ENCODE data around the gene C2orf78.

C2orf78 gene

DNA sequence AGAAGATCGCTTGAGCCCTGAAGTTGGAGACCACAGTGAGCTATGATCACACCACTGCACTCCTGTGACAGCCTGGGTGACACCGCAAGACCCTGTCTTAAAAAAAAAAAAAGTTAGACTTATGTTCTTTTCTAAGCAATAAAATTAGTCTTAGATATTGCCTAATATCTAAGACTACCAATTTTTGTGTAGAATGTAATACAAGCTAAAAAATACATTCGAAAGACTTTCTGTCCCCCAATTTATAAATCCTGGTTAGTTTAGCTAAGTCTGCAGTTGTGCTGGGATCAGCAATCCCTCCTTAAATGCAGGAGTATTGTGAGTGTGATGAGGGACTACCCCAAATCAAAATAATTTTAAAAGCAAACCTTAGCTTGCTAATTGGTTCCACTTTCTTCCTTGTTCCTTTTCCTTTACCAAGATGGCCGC, 44.4 kb downstream of the C2orf78 start:
- H3K27me3 ChIP-seq (ENCODE audit: insufficient read depth, poor library complexity, severe bottlenecking) = no peaks in the 10 kb centered on the region
- DNase-seq (ENCODE audit: low spot score) = no peak
- ATAC-seq (ENCODE audit: low read depth) = no peak
- H3K27ac ChIP-seq (ENCODE audit: poor library complexity, severe bottlenecking) = peak overlapping the region; percentile 93
- peaks cover 23% of the 10 kb centered on the region for H3K36me3 ChIP-seq (ENCODE audit: low read depth)
- H3K9me3 ChIP-seq (ENCODE audit: severe bottlenecking) = no peaks in the 10 kb centered on the region
- H3K4me1 ChIP-seq (ENCODE audit: insufficient read depth, poor library complexity, severe bottlenecking) = peaks cover 29% of the 10 kb centered on the region
- peak overlapping the region; percentile 97 for H3K4me3 ChIP-seq (ENCODE audit: severe bottlenecking)
- TF ChIP-seq, protein P1, sequence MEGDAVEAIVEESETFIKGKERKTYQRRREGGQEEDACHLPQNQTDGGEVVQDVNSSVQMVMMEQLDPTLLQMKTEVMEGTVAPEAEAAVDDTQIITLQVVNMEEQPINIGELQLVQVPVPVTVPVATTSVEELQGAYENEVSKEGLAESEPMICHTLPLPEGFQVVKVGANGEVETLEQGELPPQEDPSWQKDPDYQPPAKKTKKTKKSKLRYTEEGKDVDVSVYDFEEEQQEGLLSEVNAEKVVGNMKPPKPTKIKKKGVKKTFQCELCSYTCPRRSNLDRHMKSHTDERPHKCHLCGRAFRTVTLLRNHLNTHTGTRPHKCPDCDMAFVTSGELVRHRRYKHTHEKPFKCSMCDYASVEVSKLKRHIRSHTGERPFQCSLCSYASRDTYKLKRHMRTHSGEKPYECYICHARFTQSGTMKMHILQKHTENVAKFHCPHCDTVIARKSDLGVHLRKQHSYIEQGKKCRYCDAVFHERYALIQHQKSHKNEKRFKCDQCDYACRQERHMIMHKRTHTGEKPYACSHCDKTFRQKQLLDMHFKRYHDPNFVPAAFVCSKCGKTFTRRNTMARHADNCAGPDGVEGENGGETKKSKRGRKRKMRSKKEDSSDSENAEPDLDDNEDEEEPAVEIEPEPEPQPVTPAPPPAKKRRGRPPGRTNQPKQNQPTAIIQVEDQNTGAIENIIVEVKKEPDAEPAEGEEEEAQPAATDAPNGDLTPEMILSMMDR (IDR thresholded peaks at IDR 0.05; ENCODE audit: poor library complexity, severe bottlenecking) = no peak

DNA sequence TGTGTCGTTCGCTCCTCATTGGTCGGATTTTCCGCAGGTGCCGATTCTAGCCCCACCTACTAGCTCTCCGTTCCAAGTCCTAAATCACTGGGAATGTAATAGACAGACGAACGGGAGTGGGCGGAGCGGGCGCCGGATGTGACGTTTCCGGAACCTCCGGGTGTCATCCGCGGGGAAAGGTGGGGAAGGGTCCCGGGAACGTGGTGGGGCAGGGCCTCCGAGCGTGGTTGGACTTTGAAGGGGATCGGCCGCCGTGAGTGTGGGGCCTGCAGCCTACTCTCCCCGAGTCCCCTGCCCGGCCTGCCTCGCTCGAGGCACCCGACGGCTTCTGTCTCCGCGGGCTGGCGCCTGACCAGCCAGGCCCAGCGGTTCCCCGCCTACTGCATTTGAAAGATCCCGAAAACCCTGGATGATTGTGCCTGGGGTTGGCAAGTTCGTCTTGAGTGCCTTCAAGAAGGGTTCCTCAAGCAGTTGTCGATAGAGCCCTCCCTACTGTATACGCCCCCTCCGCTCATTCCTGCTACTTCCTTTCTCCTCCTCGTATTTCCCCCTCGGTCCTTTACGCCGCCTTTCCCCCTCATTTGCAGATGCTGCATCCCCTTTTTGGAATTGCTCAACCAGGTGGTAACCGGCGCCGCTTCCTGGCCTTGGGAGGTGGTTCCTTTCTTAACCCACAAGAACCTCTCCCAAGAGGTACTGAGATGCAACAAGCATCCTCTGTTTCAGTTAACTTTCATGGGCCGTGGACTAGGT, 45.0 kb downstream of the C2orf78 start, which contains the start of gene STAMBP:
Gene STAMBP, plus strand, starts transcription at position 144 of the 753 bp plus-strand sequence. CDS start 1,896 bp downstream, outside the sequence.
- Histone ChIP-seq H3K27me3 (ENCODE audit: insufficient read depth, poor library complexity, severe bottlenecking) (no peaks in the 10 kb centered on the region), H3K4me1 (ENCODE audit: insufficient read depth, poor library complexity, severe bottlenecking) (peaks cover 29% of the 10 kb centered on the region), H3K9me3 (ENCODE audit: severe bottlenecking) (no peaks in the 10 kb centered on the region), H3K4me3 (ENCODE audit: severe bottlenecking) (peak within 1 kb of the TSS; percentile 97), H3K36me3 (ENCODE audit: low read depth) (peaks cover 27% of the 10 kb centered on the region), H3K27ac (ENCODE audit: poor library complexity, severe bottlenecking) (peak within 1 kb of the TSS; percentile 93)
- peak; percentile 68 for ATAC-seq (ENCODE audit: low read depth)
- TF ChIP-seq, protein P1 (IDR thresholded peaks at IDR 0.05; ENCODE audit: poor library complexity, severe bottlenecking) = no peak
- DNase-seq (ENCODE audit: low spot score) = peak; percentile 91

DNA sequence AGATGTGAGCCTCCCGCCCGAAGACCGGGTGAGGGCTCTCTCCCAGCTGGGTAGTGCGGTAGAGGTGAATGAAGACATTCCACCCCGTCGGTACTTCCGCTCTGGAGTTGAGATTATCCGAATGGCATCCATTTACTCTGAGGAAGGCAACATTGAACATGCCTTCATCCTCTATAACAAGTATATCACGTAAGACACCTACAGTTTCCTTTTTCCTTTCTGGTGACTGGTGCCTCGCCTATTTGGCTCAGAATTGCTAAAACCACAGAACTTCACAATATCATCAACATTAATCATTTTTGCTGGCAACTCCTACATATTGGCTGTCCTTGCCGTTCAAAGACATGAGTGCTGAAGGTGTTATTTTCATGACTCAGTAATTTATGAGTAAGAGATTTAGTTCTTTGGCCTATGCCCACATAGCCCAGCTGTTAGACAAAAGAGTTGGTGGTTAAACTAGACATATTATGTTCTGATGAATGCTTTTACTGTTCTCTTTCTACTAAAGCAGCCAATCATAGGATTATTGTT, 47.0 kb downstream of the C2orf78 start:
- Histone ChIP-seq H3K27ac (ENCODE audit: poor library complexity, severe bottlenecking) (peak overlapping the region; percentile 93), H3K36me3 (ENCODE audit: low read depth) (peaks cover 40% of the 10 kb centered on the region), H3K9me3 (ENCODE audit: severe bottlenecking) (no peaks in the 10 kb centered on the region), H3K4me3 (ENCODE audit: severe bottlenecking) (no peak overlapping the region), H3K27me3 (ENCODE audit: insufficient read depth, poor library complexity, severe bottlenecking) (no peaks in the 10 kb centered on the region), H3K4me1 (ENCODE audit: insufficient read depth, poor library complexity, severe bottlenecking) (peaks cover 29% of the 10 kb centered on the region)
- TF ChIP-seq, protein P1 (IDR thresholded peaks at IDR 0.05; ENCODE audit: poor library complexity, severe bottlenecking) = no peak
- DNase-seq (ENCODE audit: low spot score) (no peak), ATAC-seq (ENCODE audit: low read depth) (peak; percentile 77)

DNA sequence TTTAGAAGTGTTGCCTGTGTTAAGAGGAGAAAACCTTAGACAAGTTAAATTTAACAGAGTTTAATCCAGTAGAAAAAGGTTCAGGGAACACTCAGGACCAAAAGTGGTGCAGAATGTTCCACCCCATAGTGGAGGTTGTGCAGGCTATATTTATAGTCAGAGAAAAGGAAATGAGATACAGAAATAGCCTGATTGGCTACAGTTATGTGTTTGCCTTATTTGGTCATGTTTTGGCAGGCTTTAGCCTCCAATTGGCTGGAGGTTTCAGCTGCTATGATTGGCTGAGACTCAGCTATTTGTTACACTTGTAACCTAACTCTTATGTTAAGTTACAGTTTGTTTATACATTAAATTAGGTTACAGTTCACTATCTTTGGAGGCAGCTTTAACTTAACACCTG, 48.9 kb downstream of the C2orf78 start:
- DNase-seq (ENCODE audit: low spot score) (no peak), ATAC-seq (ENCODE audit: low read depth) (no peak)
- Histone ChIP-seq H3K9me3 (ENCODE audit: severe bottlenecking) (no peaks in the 10 kb centered on the region), H3K4me1 (ENCODE audit: insufficient read depth, poor library complexity, severe bottlenecking) (peaks cover 29% of the 10 kb centered on the region), H3K27ac (ENCODE audit: poor library complexity, severe bottlenecking) (peak overlapping the region; percentile 7), H3K27me3 (ENCODE audit: insufficient read depth, poor library complexity, severe bottlenecking) (no peaks in the 10 kb centered on the region), H3K36me3 (ENCODE audit: low read depth) (peaks cover 47% of the 10 kb centered on the region), H3K4me3 (ENCODE audit: severe bottlenecking) (no peak overlapping the region)
- TF ChIP-seq, protein P1 (IDR thresholded peaks at IDR 0.05; ENCODE audit: poor library complexity, severe bottlenecking) = no peak
